Measurements from ENCODE around the gene RIMKLA. TPM values are rescaled to one million over a fixed set of nuclear protein-coding genes. Genes with fewer than 3 reads are reported as not detected.

Gene RIMKLA
- total and polyA plus RNA-seq, 2 of the 13 experiments (the other 11 are each of a cell fraction or from before 2014, with no cell fraction given) = 2.5 to 3.8 TPM

- TF ChIP-seq NCOR1 (IDR thresholded peaks at IDR 0.05; ENCODE audit: borderline replicate concordance, low read length) (no peak), REPIN1 (CRISPR knock-in tag; IDR thresholded peaks at IDR 0.05; ENCODE audit: borderline replicate concordance, low read depth) (no peak), YEATS4 (CRISPR knock-in tag; IDR thresholded peaks at IDR 0.05; ENCODE audit: borderline replicate concordance) (no peak; the same call in 1 of the 2 replicates), ZNF883 (CRISPR knock-in tag; IDR thresholded peaks at IDR 0.05; ENCODE audit: not compliant biosample characterization) (no peak), HNRNPH1 (optimal IDR thresholded peaks at IDR 0.05; ENCODE audit: low read depth, low read length) (no peak), TP53 (CRISPR knock-in tag; conservative IDR thresholded peaks at IDR 0.05) (no peak), CCAR2 (optimal IDR thresholded peaks at IDR 0.05; ENCODE audit: low read depth, low read length) (no peak), ZBTB3 (CRISPR knock-in tag; IDR thresholded peaks at IDR 0.05; ENCODE audit: borderline replicate concordance, low read depth) (no peak), ZNF782 (CRISPR knock-in tag; IDR thresholded peaks at IDR 0.05; ENCODE audit: borderline replicate concordance) (0 out of 2 replicates have a peak, but pooled peaks have one; percentile 15), KLF11 (CRISPR knock-in tag; IDR thresholded peaks at IDR 0.05) (no peak), HMGXB4 (CRISPR knock-in tag; IDR thresholded peaks at IDR 0.05; ENCODE audit: borderline replicate concordance in 1 of 2, low read depth in 1 of 2) (peak; percentile 20 to 48; a peak in 2 of 4 replicates), NFIB (CRISPR knock-in tag; IDR thresholded peaks at IDR 0.05; ENCODE audit: borderline replicate concordance) (no peak), PREB (CRISPR knock-in tag; IDR thresholded peaks at IDR 0.05) (no peak), SYNCRIP (IDR thresholded peaks at IDR 0.05; ENCODE audit: insufficient read depth, low read depth, low read length) (no peak), POGK (CRISPR knock-in tag; conservative IDR thresholded peaks at IDR 0.05) (no peak)
- TF ChIP-seq, protein P1, sequence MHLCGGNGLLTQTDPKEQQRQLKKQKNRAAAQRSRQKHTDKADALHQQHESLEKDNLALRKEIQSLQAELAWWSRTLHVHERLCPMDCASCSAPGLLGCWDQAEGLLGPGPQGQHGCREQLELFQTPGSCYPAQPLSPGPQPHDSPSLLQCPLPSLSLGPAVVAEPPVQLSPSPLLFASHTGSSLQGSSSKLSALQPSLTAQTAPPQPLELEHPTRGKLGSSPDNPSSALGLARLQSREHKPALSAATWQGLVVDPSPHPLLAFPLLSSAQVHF (CRISPR knock-in tag; IDR thresholded peaks at IDR 0.05) = no peak
- TF ChIP-seq, protein P2, sequence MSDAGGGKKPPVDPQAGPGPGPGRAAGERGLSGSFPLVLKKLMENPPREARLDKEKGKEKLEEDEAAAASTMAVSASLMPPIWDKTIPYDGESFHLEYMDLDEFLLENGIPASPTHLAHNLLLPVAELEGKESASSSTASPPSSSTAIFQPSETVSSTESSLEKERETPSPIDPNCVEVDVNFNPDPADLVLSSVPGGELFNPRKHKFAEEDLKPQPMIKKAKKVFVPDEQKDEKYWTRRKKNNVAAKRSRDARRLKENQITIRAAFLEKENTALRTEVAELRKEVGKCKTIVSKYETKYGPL (CRISPR knock-in tag; IDR thresholded peaks at IDR 0.05) = no peak
- TF ChIP-seq, protein P3, sequence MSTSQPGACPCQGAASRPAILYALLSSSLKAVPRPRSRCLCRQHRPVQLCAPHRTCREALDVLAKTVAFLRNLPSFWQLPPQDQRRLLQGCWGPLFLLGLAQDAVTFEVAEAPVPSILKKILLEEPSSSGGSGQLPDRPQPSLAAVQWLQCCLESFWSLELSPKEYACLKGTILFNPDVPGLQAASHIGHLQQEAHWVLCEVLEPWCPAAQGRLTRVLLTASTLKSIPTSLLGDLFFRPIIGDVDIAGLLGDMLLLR (CRISPR knock-in tag; IDR thresholded peaks at IDR 0.05) = no peak; the same call in 1 of the 2 replicates
Observed at GRCh38 chr1:42456754-42457089, 76.1 kb downstream of the RIMKLA start (continued).

Measured in HepG2 (cell line).